HAP-1 (cell line): ENCODE results near the gene ZNF285.
"Not testable (repeated sequence)": the region's sequence is repeated elsewhere in the genome, so short reads cannot be mapped to it uniquely, and the experiment has no call there.

ENCODE experiments used
- DNase-seq, 2 experiments: peaks; one replicate each; pipeline ENCODE4 v3.0.0-alpha.2; 2016 to 2020; ENCODE audit warnings: low spot score in 2 of 2
- H3K27me3 ChIP-seq: fragments of 250-450 bp; sonication (Bioruptor Pico); 2 replicates; pipeline ENCODE4 v1.5.1; 2020; ENCODE audit warnings: low read depth, mild to moderate bottlenecking, moderate library complexity
- H3K36me3 ChIP-seq: fragments of 250-450 bp; sonication (Bioruptor Pico); replicated peaks from 2 replicates; pipeline ENCODE4 v1.5.1; 2020; ENCODE audit warnings: mild to moderate bottlenecking
- H3K4me1 ChIP-seq: fragments of 250-450 bp; sonication (Bioruptor Pico); 2 replicates; pipeline ENCODE4 v1.5.1; 2020; ENCODE audit warnings: mild to moderate bottlenecking
- H3K4me3 ChIP-seq: fragments of 250-450 bp; sonication (Bioruptor Pico); 2 replicates; pipeline ENCODE4 v1.5.1; 2020; ENCODE audit warnings: mild to moderate bottlenecking, moderate library complexity
- H3K9me3 ChIP-seq: fragments of 250-450 bp; sonication (Bioruptor Pico); 2 replicates; pipeline ENCODE4 v1.5.1; 2020; ENCODE audit warnings: mild to moderate bottlenecking, moderate library complexity
- in situ Hi-C: fragments of 300-500 bp; cut with MboI; formaldehyde crosslinking; loops from 3 replicates; pipeline ENCODE4 v1.14.3; 2020; ENCODE audit warnings: low sequenced_read_pairs, inconsistent platforms, mixed read lengths

ZNF285 gene

DNA sequence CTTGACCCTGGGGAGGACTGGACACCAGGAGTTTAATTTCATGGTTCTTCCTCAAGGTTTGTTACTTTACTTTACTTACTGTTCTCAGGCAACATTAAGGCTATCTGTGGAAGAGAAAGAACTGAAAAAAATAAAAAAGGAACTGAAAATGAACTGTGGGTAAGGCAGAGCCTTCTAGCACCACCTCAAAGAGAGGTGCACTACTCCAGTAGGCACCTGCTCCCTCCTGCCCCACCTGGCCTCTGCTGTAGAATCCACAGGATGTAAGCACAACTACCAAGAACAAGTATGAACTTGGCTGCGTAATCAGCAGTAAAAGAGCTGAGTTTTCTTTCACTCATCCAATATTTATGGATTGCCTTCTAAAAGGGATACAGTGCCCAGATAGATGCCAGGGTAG lies 57.2 kb downstream of the ZNF285 start:
- DNase-seq: no peak
- Histone ChIP-seq H3K4me3 (no peak overlapping the region), H3K9me3 (peaks cover 6% of the 10 kb centered on the region; the same call in 1 of the 2 replicates), H3K4me1 (no peaks in the 10 kb centered on the region), H3K36me3 (no peaks in the 10 kb centered on the region), H3K27me3 (no peaks in the 10 kb centered on the region)
- in situ Hi-C loops: no loop called here

DNA sequence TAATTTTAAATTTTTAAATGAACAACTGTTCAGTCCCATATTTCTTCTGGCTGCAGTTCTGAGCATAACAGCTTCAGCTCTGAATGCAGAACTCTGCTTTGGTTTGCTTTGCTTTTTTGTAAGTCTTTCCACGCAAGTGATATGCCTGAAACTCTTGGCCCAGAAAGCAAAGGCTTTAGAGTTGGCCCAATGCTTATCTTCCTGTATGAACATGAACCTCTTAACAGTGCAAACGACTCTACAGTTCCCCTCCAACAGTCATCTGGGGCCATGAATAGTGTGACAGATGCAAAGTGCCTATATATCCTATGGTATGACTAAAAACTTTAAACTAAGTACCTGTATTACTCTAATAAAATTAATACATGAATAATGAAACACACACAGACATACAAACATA lies 59.6 kb downstream of the ZNF285 start:
- Histone ChIP-seq H3K36me3 (no peaks in the 10 kb centered on the region), H3K27me3 (no peaks in the 10 kb centered on the region), H3K9me3 (no peaks in the 10 kb centered on the region), H3K4me1 (no peaks in the 10 kb centered on the region), H3K4me3 (no peak overlapping the region)
- DNase-seq: no peak
- in situ Hi-C loops: no loop called here

- DNase-seq, in situ Hi-C loops, H3K4me3 ChIP-seq, H3K4me1 ChIP-seq, H3K27me3 ChIP-seq: not testable (repeated sequence)
- peaks cover 20% of the 10 kb centered on the region for H3K9me3 ChIP-seq
- peaks cover 38% of the 10 kb centered on the region for H3K36me3 ChIP-seq
These were observed 66.8 kb downstream of the ZNF285 start for GRCh38 chr19:44334639-44335038.
